ENCODE measurements around the gene TBC1D17. TPM values are rescaled to one million over a fixed set of nuclear protein-coding genes. Genes with fewer than 3 reads are reported as not detected.

TBC1D17 gene
- total and polyA plus RNA-seq, 2 of the 13 experiments (the other 11 are each of a cell fraction or from before 2014, with no cell fraction given), result 9.7 to 16.9 TPM

DNA sequence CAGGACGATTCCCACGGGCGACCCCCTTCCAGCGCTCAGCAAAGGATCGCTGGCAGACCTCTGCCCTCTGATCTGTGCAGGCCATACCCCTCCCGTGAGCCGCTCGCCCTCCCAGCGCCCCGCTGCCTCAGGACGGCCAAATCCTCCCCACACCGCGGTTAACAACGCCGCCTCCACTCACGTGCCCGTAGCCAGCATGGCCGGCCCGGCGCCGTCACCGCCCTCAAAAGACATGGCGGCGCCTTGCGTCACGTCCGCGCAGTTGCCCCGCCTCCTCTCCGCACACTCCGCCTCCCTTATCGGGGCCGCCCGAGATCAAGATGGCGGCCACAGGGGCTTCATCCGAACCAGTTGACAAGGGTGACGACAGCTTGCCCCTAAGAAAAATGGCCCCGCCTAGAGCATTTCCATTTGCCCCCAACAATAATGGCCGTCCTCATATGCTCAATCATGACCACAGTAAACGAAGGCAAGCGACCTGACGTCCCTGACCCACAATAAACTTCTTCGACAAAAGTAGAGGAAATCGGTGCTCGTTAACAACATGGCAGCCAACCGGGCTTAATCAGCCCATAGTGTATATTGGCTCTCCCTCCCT is 981 bp upstream of the TBC1D17 start (continued):
- no peak for TF ChIP-seq NONO (IDR thresholded peaks at IDR 0.05)
- TF ChIP-seq NONO (CRISPR knock-in tag; conservative IDR thresholded peaks at IDR 0.05), result peak; percentile 66
- TF ChIP-seq ZNF34 (CRISPR knock-in tag; IDR thresholded peaks at IDR 0.05; ENCODE audit: borderline replicate concordance), result 0 out of 2 replicates have a peak, but pooled peaks have one; percentile 45
- TF ChIP-seq PRMT3 (CRISPR knock-in tag; IDR thresholded peaks at IDR 0.05; ENCODE audit: borderline replicate concordance, low read depth), result no peak
- TF ChIP-seq MAFF (IDR thresholded peaks at IDR 0.05; ENCODE audit: low read depth, low read length), result no peak
- 0 out of 2 replicates have a peak, but pooled peaks have one; percentile 62 for TF ChIP-seq CHCHD3 (CRISPR knock-in tag; IDR thresholded peaks at IDR 0.05)
- TF ChIP-seq PHF21A (CRISPR knock-in tag; IDR thresholded peaks at IDR 0.05), result peak; percentile 23; the same call in 1 of the 2 replicates
- TF ChIP-seq, protein P1, sequence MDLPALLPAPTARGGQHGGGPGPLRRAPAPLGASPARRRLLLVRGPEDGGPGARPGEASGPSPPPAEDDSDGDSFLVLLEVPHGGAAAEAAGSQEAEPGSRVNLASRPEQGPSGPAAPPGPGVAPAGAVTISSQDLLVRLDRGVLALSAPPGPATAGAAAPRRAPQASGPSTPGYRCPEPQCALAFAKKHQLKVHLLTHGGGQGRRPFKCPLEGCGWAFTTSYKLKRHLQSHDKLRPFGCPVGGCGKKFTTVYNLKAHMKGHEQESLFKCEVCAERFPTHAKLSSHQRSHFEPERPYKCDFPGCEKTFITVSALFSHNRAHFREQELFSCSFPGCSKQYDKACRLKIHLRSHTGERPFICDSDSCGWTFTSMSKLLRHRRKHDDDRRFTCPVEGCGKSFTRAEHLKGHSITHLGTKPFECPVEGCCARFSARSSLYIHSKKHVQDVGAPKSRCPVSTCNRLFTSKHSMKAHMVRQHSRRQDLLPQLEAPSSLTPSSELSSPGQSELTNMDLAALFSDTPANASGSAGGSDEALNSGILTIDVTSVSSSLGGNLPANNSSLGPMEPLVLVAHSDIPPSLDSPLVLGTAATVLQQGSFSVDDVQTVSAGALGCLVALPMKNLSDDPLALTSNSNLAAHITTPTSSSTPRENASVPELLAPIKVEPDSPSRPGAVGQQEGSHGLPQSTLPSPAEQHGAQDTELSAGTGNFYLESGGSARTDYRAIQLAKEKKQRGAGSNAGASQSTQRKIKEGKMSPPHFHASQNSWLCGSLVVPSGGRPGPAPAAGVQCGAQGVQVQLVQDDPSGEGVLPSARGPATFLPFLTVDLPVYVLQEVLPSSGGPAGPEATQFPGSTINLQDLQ (CRISPR knock-in tag; IDR thresholded peaks at IDR 0.05), result 0 out of 2 replicates have a peak, but pooled peaks have one; percentile 12
- peak; percentile 89 for TF ChIP-seq HCFC1 (IDR thresholded peaks at IDR 0.05; ENCODE audit: low read depth, low read length)
- no peak for TF ChIP-seq ZNF335 (CRISPR knock-in tag; IDR thresholded peaks at IDR 0.05)
- TF ChIP-seq ZBTB10 (CRISPR knock-in tag; IDR thresholded peaks at IDR 0.05; ENCODE audit: borderline replicate concordance), result peak; percentile 19; the same call in 1 of the 2 replicates
- TF ChIP-seq MATR3 (CRISPR knock-in tag; IDR thresholded peaks at IDR 0.05), result no peak
- 0 out of 2 replicates have a peak, but pooled peaks have one; percentile 57 for TF ChIP-seq NCOA1 (CRISPR knock-in tag; IDR thresholded peaks at IDR 0.05)
- TF ChIP-seq NAIF1 (CRISPR knock-in tag; IDR thresholded peaks at IDR 0.05; ENCODE audit: borderline replicate concordance), result no peak
- TF ChIP-seq DMAP1 (CRISPR knock-in tag; IDR thresholded peaks at IDR 0.05), result peak; percentile 79; the same call in 1 of the 2 replicates
- no peak for TF ChIP-seq HOMEZ (CRISPR knock-in tag; IDR thresholded peaks at IDR 0.05; ENCODE audit: low read depth)
- no peak for TF ChIP-seq SMARCE1 (IDR thresholded peaks at IDR 0.05; ENCODE audit: borderline replicate concordance)
- 0 out of 2 replicates have a peak, but pooled peaks have one; percentile 4 for TF ChIP-seq ZSCAN20 (CRISPR knock-in tag; IDR thresholded peaks at IDR 0.05; ENCODE audit: borderline replicate concordance)
- TF ChIP-seq NFE2L1 (CRISPR knock-in tag; IDR thresholded peaks at IDR 0.05; ENCODE audit: borderline replicate concordance), result no peak
- TF ChIP-seq, protein P2, sequence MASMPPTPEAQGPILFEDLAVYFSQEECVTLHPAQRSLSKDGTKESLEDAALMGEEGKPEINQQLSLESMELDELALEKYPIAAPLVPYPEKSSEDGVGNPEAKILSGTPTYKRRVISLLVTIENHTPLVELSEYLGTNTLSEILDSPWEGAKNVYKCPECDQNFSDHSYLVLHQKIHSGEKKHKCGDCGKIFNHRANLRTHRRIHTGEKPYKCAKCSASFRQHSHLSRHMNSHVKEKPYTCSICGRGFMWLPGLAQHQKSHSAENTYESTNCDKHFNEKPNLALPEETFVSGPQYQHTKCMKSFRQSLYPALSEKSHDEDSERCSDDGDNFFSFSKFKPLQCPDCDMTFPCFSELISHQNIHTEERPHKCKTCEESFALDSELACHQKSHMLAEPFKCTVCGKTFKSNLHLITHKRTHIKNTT (CRISPR knock-in tag; IDR thresholded peaks at IDR 0.05), result no peak
- TF ChIP-seq CREB1 (IDR thresholded peaks at IDR 0.05), result peak; percentile 96
- peak; percentile 98 for TF ChIP-seq CREB1 (CRISPR knock-in tag; IDR thresholded peaks at IDR 0.05)
- 0 out of 2 replicates have a peak, but pooled peaks have one; percentile 13 for TF ChIP-seq ZNF777 (CRISPR knock-in tag; IDR thresholded peaks at IDR 0.05)
